ENCODE results near the gene CA7. TPM values are rescaled to one million over a fixed set of nuclear protein-coding genes. Genes with fewer than 3 reads are reported as not detected.

Gene CA7
- total RNA-seq, 1 experiment from 2014 or later: not detected

GRCh38 chr16:66902648-66903543 is 58.7 kb downstream of the CA7 start:
- in situ Hi-C loops (cut with HindIII; ENCODE audit: low pct_unique_long_range_greater_than_20kb, low sequenced_read_pairs): no loop called here
- no peak for DNase-seq (ENCODE audit: low read depth, low spot score)

Other genes starting within 250 kb of the CA7 start
- 7.9 and 9.1 TPM in 2 replicates for gene CMTM3, start 239.7 kb upstream of the CA7 start, total RNA-seq (2014; rRNA removed; shearing (Covaris generic))
- 32.7 and 36.9 TPM in 2 replicates for gene CMTM4, start 147.7 kb upstream of the CA7 start, total RNA-seq (2014; rRNA removed; shearing (Covaris generic))
- gene DYNC1LI2, start 92.8 kb upstream of the CA7 start, total RNA-seq (2014; rRNA removed; shearing (Covaris generic)): 118 and 127 TPM in 2 replicates
- not detected in 2 replicates for gene TERB1, start 42.8 kb upstream of the CA7 start, total RNA-seq (2014; rRNA removed; shearing (Covaris generic))
- 110 and 114 TPM in 2 replicates for gene NAE1, start 13.4 kb upstream of the CA7 start, total RNA-seq (2014; rRNA removed; shearing (Covaris generic))
- gene PDP2, start 36.1 kb downstream of the CA7 start, total RNA-seq (2014; rRNA removed; shearing (Covaris generic)): 7.8 and 11.0 TPM in 2 replicates
- gene CDH16, start 74.5 kb downstream of the CA7 start, total RNA-seq (2014; rRNA removed; shearing (Covaris generic)): not detected in 2 replicates
- gene RRAD, start 81.1 kb downstream of the CA7 start, total RNA-seq (2014; rRNA removed; shearing (Covaris generic)): not detected in 2 replicates
- gene CIAO2B, start 90.0 kb downstream of the CA7 start, total RNA-seq (2014; rRNA removed; shearing (Covaris generic)): 134 and 148 TPM in 2 replicates
- 14.8 and 19.4 TPM in 2 replicates for gene CES2, start 91.1 kb downstream of the CA7 start, total RNA-seq (2014; rRNA removed; shearing (Covaris generic))
- 0.29 and 1.5 TPM in 2 replicates for gene CES3, start 116.9 kb downstream of the CA7 start, total RNA-seq (2014; rRNA removed; shearing (Covaris generic))
- gene CES4A, start 144.2 kb downstream of the CA7 start, total RNA-seq (2014; rRNA removed; shearing (Covaris generic)): not detected in 2 replicates
- gene CBFB, start 184.7 kb downstream of the CA7 start, total RNA-seq (2014; rRNA removed; shearing (Covaris generic)): 51.5 and 58.6 TPM in 2 replicates